Astrocyte (in vitro differentiated cells and primary cell): Measurements from ENCODE around the gene ULK4.

Experiments used
- CTCF ChIP-seq: IDR thresholded peaks from 2 replicates; pipeline ENCODE4 v1.5.1; 2011; ENCODE audit warnings: low read depth, mild to moderate bottlenecking, inconsistent platforms, low read length, moderate library complexity; ENCODE audit not compliant: insufficient read depth
- EZH2 ChIP-seq: IDR thresholded peaks from 2 replicates; pipeline ENCODE4 v1.6.1; 2012; ENCODE audit warnings: mild to moderate bottlenecking, low read length, inconsistent platforms; ENCODE audit not compliant: insufficient read depth

GRCh38 chr3:41488501-41488900 lies 473.4 kb downstream of the ULK4 start:
- no peak for TF ChIP-seq EZH2
- TF ChIP-seq CTCF, result no peak
